Motor neuron (in vitro differentiated cells): ENCODE measurements around the gene ULK4. TPM values are rescaled to one million over a fixed set of nuclear protein-coding genes. Genes with fewer than 3 reads are reported as not detected.
A peak's percentile ranks its signal among the peaks of the same experiment; 100 is the strongest.
"Not testable (repeated sequence)": the region's sequence is repeated elsewhere in the genome, so short reads cannot be mapped to it uniquely, and the experiment has no call there.

Experiments
- ATAC-seq, 8 experiments: fragments of 200-7000 bp; cut with Tn5 transposase; replicated peaks in 6 of 8; 2 replicates each; pipeline ENCODE4 v1.8.0; 2021; ENCODE audit warnings: mild to moderate bottlenecking in 8 of 8, moderate library complexity in 8 of 8
- H3K27ac ChIP-seq, 2 donors: fragments of 250-450 bp; sonication (Bioruptor Pico); 2 replicates each; pipeline ENCODE4 v1.9.0; 2021; ENCODE audit warnings: antibody characterized with exemption in 2 of 2, mild to moderate bottlenecking in 2 of 2, moderate library complexity in 1 of 2
- H3K4me1 ChIP-seq, 2 donors: fragments of 250-450 bp; sonication (Bioruptor Pico); replicated peaks in 1 of 2; 2 replicates each; pipeline ENCODE4 v1.6.1; 2021; ENCODE audit warnings: antibody characterized with exemption in 2 of 2, mild to moderate bottlenecking in 2 of 2, moderate library complexity in 1 of 2
- H3K4me3 ChIP-seq, 5 donors: fragments of 250-450 bp; sonication (Bioruptor Pico); 2 replicates each; pipeline ENCODE4 v1.9.0; 2021; ENCODE audit warnings: antibody characterized with exemption in 5 of 5, mild to moderate bottlenecking in 5 of 5, moderate library complexity in 4 of 5
- WGBS, 10 experiments: fragments of 450-650 bp; shearing (Covaris generic); methylation state at CpG; one replicate each; pipeline ENCODE4 v1.0.0; 2022; 5-methylcytosine and 5-hydroxymethylcytosine counted together
- in situ Hi-C, 9 experiments: fragments of 400-800 bp; cut with MboI; loops; one replicate each; pipeline ENCODE4 v1.15.0; 2021; ENCODE audit warnings: low sequenced_read_pairs in 9 of 9, low pct_unique_long_range_greater_than_20kb in 2 of 9; ENCODE audit not compliant: unreplicated experiment in 9 of 9
- total RNA-seq, 8 experiments: library from RNA; unstranded; fragments of 300-600 nt; gene quantifications; 2 replicates each; pipeline versions ENCODE4 v1.2.3 to v1.2.4, GENCODE V29; 2022

The ULK4 gene
- total RNA-seq, 8 experiments from 2014 or later: 4.3 to 21.7 (median 9.5) TPM

DNA sequence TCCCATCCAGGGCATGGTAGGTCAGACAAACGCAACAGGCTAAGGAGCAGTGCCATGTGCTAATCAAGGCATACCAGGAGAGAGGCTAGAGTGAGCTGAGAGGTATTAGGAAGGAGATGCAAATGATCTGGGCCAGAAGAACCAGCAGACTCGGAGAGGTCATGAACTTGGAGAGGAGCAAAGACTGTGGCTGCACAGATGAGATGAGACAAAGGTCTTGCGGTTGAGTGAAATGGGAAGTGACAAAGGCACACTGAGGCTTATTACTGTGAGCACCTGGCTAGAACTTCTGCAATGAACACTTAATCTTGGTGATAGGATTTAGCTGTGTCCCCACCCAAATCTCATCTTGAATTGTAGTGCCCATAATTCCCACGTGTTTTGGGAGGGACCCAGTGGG lies 380.2 kb downstream of the ULK4 start:
- in situ Hi-C loops: no loop called here
- 60 to 100% (median 84%) methylated on average over 2 to 4 of the region's 4 CpGs; no CpG with 5 or more reads in 2 of the 10 experiments for WGBS, 10 experiments
- no peak for ATAC-seq
- Histone ChIP-seq H3K27ac (no peak overlapping the region), H3K4me1 (peaks cover 0 to 8% of the 10 kb centered on the region in 2 donors), H3K4me3 (no peak overlapping the region)

DNA sequence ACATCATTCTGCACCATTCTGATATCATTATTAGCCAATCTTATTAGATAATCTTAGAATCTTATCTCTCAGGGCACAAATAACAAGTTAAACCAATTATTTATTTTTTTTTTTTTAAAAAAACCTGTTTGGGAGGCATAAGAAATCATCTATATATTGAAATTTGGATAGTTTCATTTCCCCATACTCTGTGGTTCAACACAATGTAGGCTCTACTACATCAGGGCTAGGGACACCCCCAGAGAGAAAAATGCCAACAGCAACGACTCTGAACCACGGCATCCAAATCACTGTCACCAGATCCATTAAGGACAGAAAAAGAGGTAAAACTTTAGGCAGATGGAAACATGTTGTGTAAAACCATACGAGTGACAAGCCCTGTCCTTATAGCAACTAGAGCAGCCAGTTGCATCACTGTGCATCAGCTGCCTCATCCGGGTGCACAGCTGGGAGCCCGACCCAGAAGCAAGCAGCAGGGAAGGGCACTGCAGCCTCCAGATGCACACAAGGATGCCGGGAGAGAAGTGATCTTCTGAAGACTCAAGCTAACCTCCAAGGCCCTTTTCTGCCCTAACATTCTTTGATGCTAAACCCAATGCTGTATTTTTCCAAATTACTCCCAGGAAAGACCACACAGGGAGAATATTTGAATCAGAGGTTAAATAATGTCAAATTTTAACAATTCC lies 381.5 kb downstream of the ULK4 start:
- Histone ChIP-seq H3K4me1 (peaks cover 0 to 8% of the 10 kb centered on the region in 2 donors), H3K27ac (no peak overlapping the region), H3K4me3 (no peak overlapping the region)
- whole genome bisulfite sequencing, 10 experiments: 31 to 100% (median 50%) methylated on average over 1 to 6 of the region's 6 CpGs; no CpG with 5 or more reads in 4 of the 10 experiments
- ATAC-seq: peak in 7 of 8 experiments; percentile 40 to 99 (median 71)
- in situ Hi-C loops: no loop called here

DNA sequence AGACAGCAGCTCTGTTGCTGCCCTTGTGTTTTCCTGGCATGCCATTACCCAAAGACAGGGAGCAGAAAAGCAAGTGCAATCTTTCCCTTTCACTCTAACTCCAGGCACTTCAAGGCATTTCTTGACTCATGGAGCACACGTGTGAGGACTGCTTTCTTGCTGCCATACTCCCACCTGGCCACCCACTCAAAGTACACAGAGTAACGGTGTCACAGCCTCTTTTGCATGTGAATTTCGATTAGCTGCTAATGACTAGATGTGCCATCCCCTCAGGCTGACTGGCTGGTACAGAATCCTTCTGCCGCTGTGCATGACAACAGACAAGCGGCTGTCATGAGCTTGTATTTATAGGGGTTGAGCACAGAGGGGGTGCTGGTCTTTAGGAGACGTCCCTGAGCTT lies 382.0 kb downstream of the ULK4 start:
- H3K4me3 ChIP-seq: no peak overlapping the region
- H3K27ac ChIP-seq: no peak overlapping the region
- WGBS, 10 experiments: 40 to 100% (median 74%) methylated on average over 1 to 3 of the region's 6 CpGs; no CpG with 5 or more reads in 3 of the 10 experiments
- in situ Hi-C loops: no loop called here
- H3K4me1 ChIP-seq: peaks cover 0 to 8% of the 10 kb centered on the region in 2 donors
- ATAC-seq: peak in 2 of 8 experiments; percentile 36 to 50

DNA sequence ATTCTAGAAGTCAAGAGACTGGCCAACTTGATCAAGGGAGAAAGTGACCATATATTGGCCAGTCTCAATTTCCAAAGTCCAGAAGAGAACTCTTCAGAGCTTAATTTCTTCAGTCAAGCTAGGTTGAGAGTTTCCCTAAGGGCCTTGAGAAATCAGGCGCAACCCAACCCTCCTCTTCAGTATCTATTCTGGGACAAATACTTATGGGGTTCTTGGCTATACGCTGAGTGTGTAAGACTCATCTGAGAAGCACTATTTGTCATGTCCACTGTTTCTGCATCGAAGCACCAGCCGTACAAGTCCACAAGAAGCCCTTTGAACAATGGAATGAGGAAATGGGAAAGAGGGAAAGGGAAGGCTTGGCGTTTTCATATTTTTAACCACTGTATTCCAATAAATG lies 383.1 kb downstream of the ULK4 start:
- Histone ChIP-seq H3K27ac (no peak overlapping the region), H3K4me1 (peaks cover 0 to 8% of the 10 kb centered on the region in 2 donors), H3K4me3 (no peak overlapping the region)
- no peak for ATAC-seq
- 58 to 100% (median 85%) methylated on average over 2 to 5 of the region's 5 CpGs for WGBS, 10 experiments
- in situ Hi-C loops: no loop called here

DNA sequence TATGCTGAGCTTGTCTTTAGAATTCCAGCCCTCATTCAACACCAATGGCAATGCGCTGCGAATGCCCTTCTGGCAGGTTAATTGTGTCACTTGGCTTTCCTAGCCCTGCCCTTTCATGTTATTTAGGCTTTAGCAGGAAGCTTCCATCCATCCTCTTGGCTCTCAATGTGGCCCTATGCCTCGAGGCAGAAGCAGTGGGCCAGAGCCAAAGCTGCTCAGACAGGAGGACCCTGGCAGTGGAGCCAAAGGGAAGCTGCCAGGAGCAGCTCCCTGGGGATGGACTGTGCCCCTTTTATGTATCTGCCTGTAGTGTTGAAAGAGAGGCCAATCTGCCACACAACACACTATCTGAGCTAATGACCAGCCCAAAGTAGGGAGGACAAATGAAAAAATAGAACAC lies 386.2 kb downstream of the ULK4 start:
- peak in 1 of 8 experiments; percentile 27 for ATAC-seq
- Histone ChIP-seq H3K27ac (no peak overlapping the region), H3K4me1 (peaks cover 0 to 7% of the 10 kb centered on the region in 2 donors), H3K4me3 (no peak overlapping the region)
- WGBS, 10 experiments: 17 to 100% (median 90%) methylated on average over 1 to 2 of the region's 3 CpGs; no CpG with 5 or more reads in 4 of the 10 experiments
- in situ Hi-C loops: no loop called here

DNA sequence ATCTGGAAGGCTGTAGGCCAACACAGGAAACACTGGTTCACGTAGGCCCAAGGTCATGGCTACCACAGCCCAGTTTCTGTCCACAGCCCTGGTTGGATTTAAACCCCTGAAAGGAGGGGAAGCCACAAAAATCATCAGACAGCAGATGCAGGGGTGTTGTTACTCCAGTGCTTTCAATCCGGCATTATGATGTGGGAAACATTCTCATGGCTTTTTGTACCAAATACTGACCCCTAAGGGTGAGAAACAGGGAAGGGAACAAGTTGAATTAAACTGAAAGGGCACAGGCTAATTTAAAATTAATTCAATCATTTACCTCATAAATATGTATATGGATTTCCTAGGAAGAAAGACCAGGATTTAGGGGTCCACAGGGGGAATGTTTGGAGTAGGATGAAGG lies 387.0 kb downstream of the ULK4 start:
- ATAC-seq: peak in 1 of 8 experiments; percentile 24

DNA sequence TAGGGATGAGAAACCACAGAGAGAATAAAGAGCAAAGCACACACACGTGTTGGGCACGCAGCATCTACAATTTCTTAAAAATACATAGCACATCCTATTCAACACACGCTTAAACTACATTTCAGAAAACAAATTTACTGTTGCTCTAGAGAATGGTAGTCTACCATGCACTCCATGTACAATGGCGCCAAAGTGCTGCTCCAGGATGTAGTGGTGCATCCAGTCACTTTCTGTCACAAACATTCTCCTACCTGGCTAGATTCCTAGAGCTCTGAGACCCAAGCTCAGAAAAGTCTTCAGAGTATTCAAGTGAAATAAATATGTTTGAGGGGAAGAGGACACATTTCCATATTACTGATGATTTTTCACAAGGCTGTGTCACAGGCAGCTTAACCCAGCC lies 388.3 kb downstream of the ULK4 start:
- Histone ChIP-seq H3K4me1 (peaks cover 0 to 5% of the 10 kb centered on the region in 2 donors), H3K4me3 (no peak overlapping the region), H3K27ac (no peak overlapping the region)
- ATAC-seq: no peak
- 71 to 100% (median 88%) methylated on average over 1 to 4 of the region's 4 CpGs; no CpG with 5 or more reads in 2 of the 10 experiments for WGBS, 10 experiments
- in situ Hi-C loops: loop anchor here in 1 of 9 experiments (25.0 kb wide), 1 partner anchor 211 kb away; no protein-coding TSS in a partner anchor

More for the DNA sequence above, 387.0 kb downstream of the ULK4 start:
- Histone ChIP-seq H3K4me1 (peaks cover 0 to 5% of the 10 kb centered on the region in 2 donors), H3K27ac (no peak overlapping the region), H3K4me3 (no peak overlapping the region)
- in situ Hi-C loops: loop anchor here in 1 of 9 experiments (25.0 kb wide), 1 partner anchor 213 kb away; no protein-coding TSS in a partner anchor
- WGBS, 10 experiments: 40 to 83% (median 82%) methylated on average over 1 to 2 of the region's 2 CpGs; no CpG with 5 or more reads in 7 of the 10 experiments

DNA sequence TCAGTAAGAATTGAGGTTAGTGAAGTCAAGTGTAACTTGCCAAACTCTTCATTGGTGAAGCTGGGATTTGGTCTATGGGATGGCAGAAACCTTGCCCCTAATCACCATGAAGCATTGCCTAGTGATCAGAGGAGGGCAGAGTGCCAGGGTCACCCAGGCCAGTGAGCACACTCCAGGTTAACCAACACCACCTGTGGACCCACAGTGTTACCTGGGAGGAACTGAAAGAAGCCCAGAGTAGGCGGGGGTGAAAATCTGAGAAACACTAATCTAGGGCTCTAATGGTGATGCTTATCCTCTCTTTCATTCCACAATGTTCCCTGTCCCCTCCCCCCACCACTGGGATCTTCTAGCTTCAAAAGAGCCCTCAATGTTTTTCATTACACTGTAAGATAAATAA lies 389.8 kb downstream of the ULK4 start:
- ATAC-seq: no peak
- in situ Hi-C loops: loop anchor here in 1 of 9 experiments (25.0 kb wide), 1 partner anchor 210 kb away; no protein-coding TSS in a partner anchor
- Histone ChIP-seq H3K27ac (no peak overlapping the region), H3K4me3 (no peak overlapping the region), H3K4me1 (peaks cover 0 to 5% of the 10 kb centered on the region in 2 donors)
- WGBS, 10 experiments: 100% methylated on average over 1 of the region's 1 CpG; no CpG with 5 or more reads in 8 of the 10 experiments

DNA sequence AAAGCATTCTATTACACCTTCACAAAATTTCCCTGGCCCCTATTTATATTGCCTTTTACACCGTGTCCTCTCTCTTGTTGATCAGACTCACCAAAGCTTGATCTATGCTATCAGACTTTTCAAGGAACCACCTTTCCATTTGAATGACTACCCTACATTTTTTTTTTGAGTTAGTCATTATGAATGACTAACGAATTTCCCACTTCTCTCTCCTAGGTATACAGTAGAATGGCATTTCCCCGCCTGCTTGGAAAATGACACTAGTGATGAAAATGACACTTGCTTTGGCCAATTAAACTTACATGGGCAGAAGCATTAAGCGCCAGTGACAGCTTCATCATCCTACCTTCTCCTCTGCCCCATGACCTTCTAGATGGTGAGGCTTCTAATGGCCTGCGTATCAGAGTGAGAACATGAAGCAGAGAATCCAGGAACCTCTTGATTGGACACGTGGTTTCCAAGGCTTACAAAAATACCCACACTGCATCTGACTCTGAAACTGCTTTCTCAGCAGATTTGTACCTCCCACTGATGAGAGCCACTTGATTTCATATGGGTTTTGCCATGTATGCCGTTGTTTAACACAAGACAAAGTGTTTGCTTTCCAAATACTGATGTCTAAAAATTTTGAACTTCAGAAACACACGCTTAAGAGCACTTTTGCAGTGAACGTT lies 392.1 kb downstream of the ULK4 start:
- H3K4me1 ChIP-seq: peaks cover 0 to 5% of the 10 kb centered on the region in 2 donors
- in situ Hi-C loops: loop anchor here in 1 of 9 experiments (25.0 kb wide), 1 partner anchor 207 kb away; no protein-coding TSS in a partner anchor
- no peak overlapping the region for H3K4me3 ChIP-seq
- peak in 4 of 8 experiments; percentile 24 to 80 (median 40) for ATAC-seq
- no peak overlapping the region for H3K27ac ChIP-seq
- 68 to 100% (median 87%) methylated on average over 2 to 9 of the region's 9 CpGs for WGBS, 10 experiments

DNA sequence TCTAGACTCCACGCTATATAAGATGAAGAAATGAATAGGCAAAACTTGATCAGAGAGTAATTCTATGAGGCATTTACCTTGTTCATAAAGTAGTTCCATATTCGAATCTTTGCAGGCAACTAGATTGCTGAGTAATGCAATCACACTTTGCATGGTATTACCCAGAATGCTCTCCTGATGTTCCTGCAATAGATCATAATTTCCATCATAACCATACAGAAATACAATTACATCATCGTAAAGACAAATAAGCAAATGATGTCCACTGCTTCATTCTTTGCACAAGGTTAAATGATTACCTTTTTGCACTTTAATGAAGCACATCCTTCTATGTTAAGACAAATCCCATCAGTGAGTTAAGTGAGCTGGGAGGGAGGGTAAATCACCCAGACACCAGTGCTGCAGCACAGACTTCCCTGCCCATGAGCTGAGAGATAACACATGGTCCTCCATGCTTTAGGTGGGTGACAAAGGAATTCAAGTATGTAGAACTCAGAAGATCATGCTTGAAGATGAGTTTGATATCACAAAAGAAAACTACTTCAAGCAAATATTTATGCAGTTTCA lies 395.9 kb downstream of the ULK4 start:
- WGBS, 10 experiments: 63 to 100% (median 83%) methylated on average over 1 to 3 of the region's 3 CpGs
- H3K4me1 ChIP-seq: peaks cover 0 to 5% of the 10 kb centered on the region in 2 donors
- peak in 3 of 8 experiments; percentile 46 to 73 (median 58) for ATAC-seq
- in situ Hi-C loops: loop anchor here in 1 of 9 experiments (25.0 kb wide), 1 partner anchor 204 kb away; no protein-coding TSS in a partner anchor
- no peak overlapping the region for H3K27ac ChIP-seq
- H3K4me3 ChIP-seq: no peak overlapping the region

DNA sequence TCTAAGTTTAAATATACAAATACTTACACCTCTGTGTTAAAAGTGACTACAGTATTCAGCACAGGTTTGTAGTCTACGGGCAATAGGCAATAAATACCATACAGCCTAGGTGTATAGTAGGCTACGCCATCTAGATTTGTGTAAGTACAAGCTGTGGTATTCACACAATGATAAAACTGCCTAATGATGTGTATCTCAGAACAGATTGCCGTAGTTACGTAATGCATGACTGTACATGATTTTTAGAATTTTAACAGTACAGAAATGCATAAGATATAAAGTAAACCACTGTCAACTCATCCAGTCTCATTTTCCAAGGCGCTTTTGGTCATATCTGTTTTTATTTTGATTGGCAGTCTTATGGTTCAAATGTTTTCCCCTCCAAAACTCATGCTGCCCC lies 396.9 kb downstream of the ULK4 start:
- WGBS, 10 experiments: 68 to 100% (median 92%) methylated on average over 1 to 5 of the region's 5 CpGs; no CpG with 5 or more reads in 2 of the 10 experiments
- in situ Hi-C loops: loop anchor here in 1 of 9 experiments (25.0 kb wide), 1 partner anchor 203 kb away; no protein-coding TSS in a partner anchor
- Histone ChIP-seq H3K4me3 (no peak overlapping the region), H3K4me1 (peaks cover 0 to under 1% of the 10 kb centered on the region in 2 donors), H3K27ac (no peak overlapping the region)
- ATAC-seq: no peak

DNA sequence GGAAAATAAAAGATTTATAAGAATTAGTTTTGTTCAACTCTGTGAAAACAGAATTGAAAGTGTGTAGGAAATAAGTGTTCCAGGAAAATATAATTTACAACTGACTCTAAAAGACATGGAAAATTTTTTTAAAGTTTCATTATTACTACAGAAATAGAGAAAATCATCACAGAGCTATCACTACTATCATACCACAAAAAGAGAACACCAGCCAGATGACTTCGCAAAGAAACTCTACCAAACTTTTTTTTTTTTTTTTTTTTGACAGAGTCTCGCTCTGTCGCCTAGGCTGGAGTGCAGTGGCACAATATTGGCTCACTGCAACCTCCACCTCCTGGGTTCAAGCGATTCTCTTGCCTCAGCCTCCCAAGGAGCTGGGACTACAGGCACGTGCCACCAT lies 405.7 kb downstream of the ULK4 start:
- WGBS, 10 experiments: 67 to 100% (median 94%) methylated on average over 1 to 5 of the region's 5 CpGs
- in situ Hi-C loops: loop anchor here in 1 of 9 experiments (25.0 kb wide), 1 partner anchor 194 kb away; no protein-coding TSS in a partner anchor
- not testable (repeated sequence) for H3K4me3 ChIP-seq, H3K4me1 ChIP-seq, ATAC-seq, H3K27ac ChIP-seq
